Bone marrow (tissue), 2 donors: ENCODE data around the gene SLC2A8.

ENCODE experiments used
- DNase-seq, 2 donors: peaks; one replicate each; lab custom pipeline; 2025; lab: John Stamatoyannopoulos, UW

The SLC2A8 gene

GRCh38 chr9:127380479-127380878, 16.5 kb upstream of the SLC2A8 start:
- no peak for DNase-seq

DNA sequence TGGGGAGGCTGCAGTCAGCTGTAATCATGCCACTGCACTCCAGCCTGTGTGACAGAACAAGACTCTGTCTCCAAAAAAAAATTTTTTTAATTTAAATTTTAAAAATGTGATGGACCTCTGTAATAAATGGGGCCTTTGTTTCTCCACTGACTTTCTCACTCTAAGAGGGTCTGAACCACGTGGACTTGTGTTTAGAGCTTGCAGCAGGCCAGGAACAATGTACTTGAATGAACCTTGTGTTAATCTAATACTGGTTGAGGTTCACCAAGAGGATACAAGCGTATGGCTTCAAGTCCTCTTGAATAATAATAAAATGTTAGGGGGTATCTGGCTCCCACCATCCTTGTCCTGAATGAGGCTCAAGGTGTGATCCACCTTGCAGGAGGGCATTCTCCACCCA, 14.4 kb upstream of the SLC2A8 start:
- DNase-seq = no peak

DNA sequence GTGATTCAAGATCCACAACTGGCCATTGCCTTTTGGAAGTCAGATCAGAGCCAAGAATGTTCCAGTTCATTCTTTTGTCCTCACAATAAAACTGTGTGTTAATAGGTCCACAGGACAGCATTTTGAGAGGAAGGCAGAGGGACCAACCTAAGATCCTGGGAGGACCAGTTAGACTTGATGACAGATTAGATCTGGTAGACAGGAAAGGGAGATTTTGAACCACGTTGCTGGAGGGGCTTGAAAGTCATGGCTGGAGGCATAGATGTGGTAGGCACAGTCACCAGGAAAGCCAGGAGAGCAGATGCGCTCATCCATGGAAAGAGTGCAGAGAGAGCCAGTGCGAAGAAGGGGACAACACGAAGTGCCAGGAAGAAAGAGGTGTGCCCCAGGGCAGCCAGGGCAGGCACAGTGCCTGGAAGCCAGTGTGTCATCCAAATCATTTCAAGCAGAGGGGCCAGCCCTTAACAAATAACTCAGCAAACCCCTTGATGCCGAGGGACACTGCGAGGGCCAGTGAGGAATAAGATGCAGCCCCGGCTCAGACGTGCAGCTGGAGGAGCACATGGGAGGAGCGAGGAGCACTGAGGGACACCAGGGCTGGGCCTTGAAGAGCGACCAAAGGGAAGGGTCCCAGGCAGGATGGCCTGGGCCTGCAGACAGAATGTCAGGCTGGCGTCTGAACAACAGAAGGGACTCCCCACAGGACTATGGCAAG, 12.8 kb upstream of the SLC2A8 start:
- no peak for DNase-seq

DNA sequence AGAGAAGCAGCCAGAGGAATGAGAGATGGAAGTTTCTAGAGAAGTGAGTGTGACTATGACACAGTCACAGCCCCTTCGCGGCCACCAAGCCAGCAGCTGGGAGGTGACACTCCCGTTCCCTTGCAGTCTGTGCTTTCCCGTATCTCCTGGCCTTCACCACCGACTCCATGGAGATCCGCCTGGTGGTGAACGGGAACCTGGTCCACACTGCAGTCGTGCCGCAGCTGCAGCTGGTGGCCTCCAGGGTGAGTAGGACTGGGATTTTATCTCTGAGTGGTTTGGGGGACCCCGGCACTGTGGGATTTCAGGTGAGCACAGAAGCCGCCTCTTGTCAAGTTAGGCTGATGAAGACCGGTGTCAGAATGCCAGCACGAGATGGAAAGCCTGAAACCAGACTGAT, 12.1 kb upstream of the SLC2A8 start:
- no peak for DNase-seq

DNA sequence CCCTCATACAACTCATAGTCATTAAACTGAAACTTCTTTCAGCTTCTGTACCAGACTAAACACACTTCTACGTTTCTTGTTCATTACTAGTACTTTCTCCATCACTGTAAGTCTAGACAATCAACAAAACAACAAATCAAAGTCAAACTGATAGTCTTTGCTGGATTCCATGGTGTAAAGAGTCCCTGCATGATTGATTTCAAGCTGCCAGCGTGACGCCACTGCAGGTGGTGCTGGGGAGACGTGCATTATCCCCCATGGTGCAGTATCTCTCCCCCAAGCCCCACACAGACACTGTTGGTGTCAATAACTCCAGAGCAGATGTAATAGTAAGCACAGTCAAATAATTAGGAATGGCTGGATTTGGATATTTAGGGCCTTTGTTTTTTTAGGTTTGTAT, 10.7 kb upstream of the SLC2A8 start:
- no peak for DNase-seq

DNA sequence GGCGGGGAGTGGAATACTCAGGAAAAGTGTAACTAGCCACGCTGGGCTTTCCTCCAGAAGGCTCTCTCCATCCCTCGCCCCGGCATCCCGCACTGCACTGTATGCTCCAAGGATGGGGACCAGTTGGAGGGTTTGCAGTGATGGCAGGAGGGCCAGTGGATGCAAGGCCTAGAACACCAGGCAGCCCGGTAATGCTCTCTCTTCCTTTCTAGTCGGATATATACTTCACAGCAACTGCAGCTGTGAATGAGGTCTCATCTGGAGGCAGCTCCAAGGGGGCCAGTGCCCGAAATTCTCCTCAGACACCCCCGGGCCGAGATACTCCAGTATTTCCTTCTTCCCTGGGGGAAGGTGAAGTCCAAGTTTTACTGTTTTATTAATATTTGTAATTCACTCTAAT, 10.0 kb upstream of the SLC2A8 start:
- no peak for DNase-seq

GRCh38 chr9:127388037-127388855, 8.7 kb upstream of the SLC2A8 start:
- DNase-seq = no peak

DNA sequence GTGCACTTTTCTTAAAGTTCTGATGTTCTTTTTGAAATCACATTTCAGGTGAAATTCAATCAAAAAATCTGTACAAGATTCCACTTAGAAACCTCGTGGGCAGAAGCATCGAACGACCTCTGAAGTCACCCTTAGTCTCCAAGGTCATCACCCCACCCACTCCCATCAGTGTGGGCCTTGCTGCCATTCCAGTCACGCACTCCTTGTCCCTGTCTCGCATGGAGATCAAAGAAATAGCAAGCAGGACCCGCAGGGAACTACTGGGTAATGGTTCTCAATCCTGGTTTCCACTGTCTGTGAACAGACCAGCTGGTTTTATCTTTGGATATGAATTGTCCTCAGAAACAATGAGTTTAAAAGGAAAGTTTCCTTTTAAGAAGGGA, 8.1 kb upstream of the SLC2A8 start:
- no peak for DNase-seq

DNA sequence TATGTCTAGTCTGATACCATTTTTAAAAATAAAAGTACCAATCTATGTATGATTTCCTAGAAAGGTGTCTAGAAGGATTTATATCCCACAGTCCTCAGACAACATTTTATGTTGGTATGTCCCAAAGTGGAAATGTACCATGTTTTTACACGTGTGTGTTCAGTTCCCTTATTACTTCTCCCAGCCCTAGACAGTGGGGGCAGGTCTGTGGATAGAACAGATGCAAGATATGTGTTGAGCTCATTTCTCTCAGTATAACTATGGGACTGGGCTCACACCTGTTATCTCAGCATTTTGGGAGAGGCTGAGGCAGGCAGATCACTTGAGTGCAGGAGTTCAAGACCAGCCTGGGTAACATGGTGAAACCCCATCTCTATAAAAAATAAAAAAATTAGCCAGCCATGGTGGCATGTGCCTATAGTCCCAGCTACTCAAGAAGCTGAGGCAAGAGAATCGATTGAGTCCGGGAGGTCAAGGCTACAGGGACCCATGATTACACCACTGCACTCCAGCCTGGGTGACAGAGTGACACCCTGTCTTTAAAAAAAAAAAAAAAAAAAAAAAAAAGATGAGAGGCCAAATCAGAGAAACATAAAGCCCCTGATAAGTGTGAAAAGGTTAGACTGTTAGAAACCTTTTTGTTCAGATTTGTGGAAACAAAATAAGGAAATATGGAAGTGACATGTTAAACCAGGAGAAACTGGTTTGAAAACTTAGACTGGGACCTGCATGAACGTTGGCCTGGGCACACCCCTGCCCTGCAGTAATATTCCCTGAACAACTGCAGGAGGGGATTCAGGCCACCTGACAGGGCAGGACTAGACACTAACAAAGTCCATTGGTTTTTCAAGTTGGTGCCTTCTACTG, 7.4 kb upstream of the SLC2A8 start:
- DNase-seq = no peak

GRCh38 chr9:127390248-127390545, 6.8 kb upstream of the SLC2A8 start:
- DNase-seq = no peak

GRCh38 chr9:127390563-127390962, 6.4 kb upstream of the SLC2A8 start:
- no peak for DNase-seq

DNA sequence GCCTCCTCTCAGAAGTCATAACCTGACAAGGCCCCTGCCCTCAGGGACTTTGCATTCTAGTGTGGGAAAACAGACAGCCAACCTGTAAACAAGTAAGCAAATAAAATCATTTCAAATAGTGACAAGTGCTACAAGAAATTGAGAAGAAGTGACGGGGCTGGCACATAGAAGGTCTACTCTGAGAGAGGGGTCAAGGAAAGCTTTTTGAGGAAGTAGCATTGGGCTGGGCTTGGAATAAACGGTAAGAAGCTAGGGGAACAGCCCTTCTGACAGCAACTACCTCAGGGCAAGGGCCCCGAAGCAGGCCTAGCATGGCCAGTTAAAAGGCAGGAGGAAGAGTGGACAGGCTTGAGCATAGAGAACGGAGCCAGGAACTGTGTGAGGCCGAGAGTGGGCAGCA, 4.8 kb upstream of the SLC2A8 start:
- DNase-seq = no peak

- DNase-seq = no peak
Observed at GRCh38 chr9:127392976-127393375, 4.0 kb upstream of the SLC2A8 start.

DNA sequence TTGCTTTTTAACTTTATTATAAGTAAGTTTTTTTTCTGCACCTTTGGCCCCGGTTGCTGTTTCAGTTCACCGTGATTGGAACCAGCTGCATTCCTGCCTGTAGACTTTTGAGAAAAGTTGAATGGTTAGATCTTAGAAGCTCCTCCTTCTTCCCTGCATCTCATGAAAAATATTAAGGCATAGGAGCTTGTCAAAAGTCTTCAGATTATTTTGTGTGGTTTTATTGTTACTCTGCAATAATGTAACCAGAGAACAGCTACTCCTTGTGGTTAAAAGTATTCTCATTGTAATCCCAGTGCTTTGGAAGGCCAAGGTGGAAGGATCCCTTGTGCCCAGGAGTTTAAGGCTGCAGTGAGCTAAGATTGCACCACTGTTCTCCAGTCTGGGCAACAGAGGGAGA, 3.3 kb upstream of the SLC2A8 start:
- no peak for DNase-seq

DNA sequence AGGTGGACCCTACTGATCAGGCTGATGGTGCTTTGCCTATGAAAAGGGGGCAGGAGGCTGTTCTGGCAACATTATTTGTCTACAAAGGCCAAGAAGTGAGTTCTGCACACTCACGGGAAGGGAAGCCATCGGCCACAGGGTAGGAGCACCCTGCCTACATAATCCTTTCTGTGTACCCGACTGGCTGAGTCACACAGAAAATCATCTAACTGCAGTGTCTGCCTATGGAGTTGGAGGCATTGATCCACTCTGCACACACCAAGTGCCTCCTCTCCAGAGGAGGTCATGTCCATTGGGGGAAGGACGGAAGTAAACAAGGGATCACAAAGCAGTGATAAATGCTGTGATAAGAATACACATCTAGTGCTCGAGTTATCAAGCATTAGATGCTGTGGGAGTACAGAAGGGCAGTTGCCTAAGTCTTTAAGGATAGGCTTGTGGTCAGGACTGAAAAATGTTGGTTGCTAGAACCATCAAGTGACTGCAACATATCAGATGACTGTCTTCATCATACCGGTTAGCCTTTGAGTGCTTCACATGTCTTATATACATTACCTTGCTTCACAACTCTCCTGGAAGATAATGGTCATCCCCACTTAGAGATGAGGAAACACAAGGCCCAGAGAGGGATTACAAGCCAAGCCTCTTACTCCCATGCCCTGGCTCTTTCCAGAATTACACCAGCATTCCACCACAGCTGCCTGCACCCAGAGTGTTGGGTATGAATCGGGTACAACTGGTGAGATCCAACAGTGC, 1.3 kb upstream of the SLC2A8 start:
- no peak for DNase-seq

DNA sequence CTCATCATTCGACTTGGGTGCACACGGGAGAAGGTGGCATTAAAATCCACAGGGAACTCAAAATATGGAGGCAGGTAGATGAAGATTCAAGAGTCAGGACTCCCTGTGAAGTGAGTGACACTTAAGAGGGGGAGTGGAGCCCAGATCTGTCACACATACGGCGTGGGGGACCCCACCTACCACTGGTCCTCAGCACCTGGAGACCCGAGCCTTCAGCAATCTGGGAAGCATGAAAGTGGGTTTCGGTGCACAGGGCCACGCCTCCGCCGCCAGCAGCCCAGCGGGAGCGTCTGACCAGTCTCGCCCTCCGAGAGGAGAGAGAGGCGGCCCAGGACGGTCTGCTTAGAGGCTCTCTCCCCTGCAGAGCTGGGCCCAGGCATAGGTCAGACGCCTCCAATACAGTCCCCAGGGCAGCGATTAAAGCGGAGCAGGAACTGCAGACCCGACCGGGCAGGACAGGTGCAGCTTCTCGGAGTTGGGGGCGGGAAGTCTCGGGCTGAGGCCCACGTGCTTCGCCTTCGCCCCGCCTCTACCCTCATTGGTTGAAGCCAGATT, 639 bp upstream of the SLC2A8 start:
- no peak for DNase-seq

GRCh38 chr9:127397646-127398274, 791 bp downstream of the SLC2A8 start:
- no peak for DNase-seq

GRCh38 chr9:127398275-127398647, 1.3 kb downstream of the SLC2A8 start:
- no peak for DNase-seq

- DNase-seq = no peak
Observed at GRCh38 chr9:127398715-127399400, 1.9 kb downstream of the SLC2A8 start.

- DNase-seq = no peak
Observed at GRCh38 chr9:127399736-127400269, 2.8 kb downstream of the SLC2A8 start.
